Body of pancreas (tissue), 4 donors: ENCODE data around the gene LYG1. TPM values are rescaled to one million over a fixed set of nuclear protein-coding genes. Genes with fewer than 3 reads are reported as not detected.
A peak's percentile ranks its signal among the peaks of the same experiment; 100 is the strongest.
"Not testable (repeated sequence)": the region's sequence is repeated elsewhere in the genome, so short reads cannot be mapped to it uniquely, and the experiment has no call there.

ENCODE experiments used
- ATAC-seq: fragments of 150-250 bp; one replicate; pipeline ENCODE4 v1.9.1; 2016
- DNase-seq, 4 donors: peaks; one replicate each; pipeline ENCODE4 v3.0.0-alpha.2; 2019
- H3K27ac ChIP-seq, 4 donors: fragments of 200-600 bp; sonication (generic); 1 replicate in 3 of 4; 2 replicates in 1 of 4; pipeline versions ENCODE4 v1.5.1 to v1.6.1; 2016 to 2019; ENCODE audit warnings: mild to moderate bottlenecking in 1 of 4, mixed read lengths in 1 of 4, moderate library complexity in 1 of 4
- H3K27me3 ChIP-seq, 2 donors: fragments of 200-600 bp; sonication (generic); one replicate each; pipeline ENCODE4 v1.6.0; 2016; ENCODE audit warnings: mild to moderate bottlenecking in 1 of 2
- H3K36me3 ChIP-seq, 2 donors: fragments of 200-600 bp; sonication (generic); replicated peaks in 1 of 2; 2 replicates each; pipeline ENCODE4 v1.5.1; 2016; ENCODE audit warnings: low read depth in 2 of 2; ENCODE audit not compliant: insufficient read depth in 1 of 2
- H3K4me1 ChIP-seq: fragments of 200-600 bp; sonication (generic); one replicate; pipeline ENCODE4 v1.6.0; 2016
- H3K4me3 ChIP-seq, 2 donors: fragments of 200-600 bp; sonication (generic); 1 replicate in 1 of 2; 2 replicates in 1 of 2; pipeline ENCODE4 v1.5.1; 2016 to 2019
- H3K9me3 ChIP-seq, 3 donors: fragments of 200-600 bp; sonication (generic); 1 replicate in 2 of 3; 2 replicates in 1 of 3; pipeline ENCODE4 v1.5.1; 2016
- CTCF ChIP-seq, 7 experiments: fragments of 450-650 bp in 4 of 7; fragments of 200-600 bp in 3 of 7; sonication (generic) in 3 of 7; IDR thresholded peaks; one replicate each; pipeline ENCODE4 v1.5.1; 2016 to 2019; ENCODE audit warnings: antibody characterized with exemption in 7 of 7
- POLR2A ChIP-seq, 3 donors: fragments of 450-650 bp; IDR thresholded peaks; one replicate each; pipeline ENCODE4 v1.6.1; 2016; ENCODE audit warnings: antibody characterized with exemption in 3 of 3, mild to moderate bottlenecking in 2 of 3
- whole genome bisulfite sequencing, 2 donors: methylation state at CpG; one replicate each; pipeline ENCODE4 v1.1.5; 2017; 5-methylcytosine and 5-hydroxymethylcytosine counted together
- intact Hi-C: fragments of 100-400 bp; cut with DNase I; formaldehyde crosslinking; loops from one replicate; pipeline ENCODE4 v1.15.1; 2023
- total RNA-seq, 2 donors: library from RNA; depleted of rRNA; stranded (reverse); fragments of >200 nt; gene quantifications; one replicate each; pipeline ENCODE4 v1.1.0, GENCODE V29; 2016

The LYG1 gene
- total RNA-seq, 2 donors from 2014 or later, result 1.6 TPM; not detected in 1

GRCh38 chr2:99297994-99298393 lies 3.0 kb downstream of the LYG1 start:
- H3K27ac ChIP-seq, result no peak overlapping the region
- ATAC-seq (no peak), DNase-seq (no peak)
- no peaks in the 10 kb centered on the region for H3K4me1 ChIP-seq
- TF ChIP-seq CTCF (IDR thresholded peaks at IDR 0.05), result no peak
- TF ChIP-seq POLR2A (IDR thresholded peaks at IDR 0.05), result no peak
- intact Hi-C loops, result no loop called here
- no peaks in the 10 kb centered on the region for H3K9me3 ChIP-seq
- WGBS, 2 donors, result 94 to 96% methylated on average over 2 of the region's 2 CpGs
- no peak overlapping the region for H3K4me3 ChIP-seq
- H3K27me3 ChIP-seq, result no peaks in the 10 kb centered on the region
- H3K36me3 ChIP-seq, result no peaks in the 10 kb centered on the region

- no peak for ATAC-seq
- no peak for DNase-seq
- WGBS, 2 donors, result 75 to 76% methylated on average over 7 of the region's 7 CpGs
- Histone ChIP-seq H3K27ac (peak overlapping the region in 1 of 4 donors; percentile 6), H3K4me3 (no peak overlapping the region), H3K4me1 (no peaks in the 10 kb centered on the region), H3K9me3 (no peaks in the 10 kb centered on the region), H3K27me3 (no peaks in the 10 kb centered on the region), H3K36me3 (no peaks in the 10 kb centered on the region)
- TF ChIP-seq POLR2A (IDR thresholded peaks at IDR 0.05), result no peak
- no peak for TF ChIP-seq CTCF (IDR thresholded peaks at IDR 0.05)
- intact Hi-C loops, result no loop called here
Observed at GRCh38 chr2:99285526-99285925, 15.5 kb downstream of the LYG1 start.

GRCh38 chr2:99279969-99280695 lies 20.9 kb downstream of the LYG1 start:
- TF ChIP-seq CTCF (IDR thresholded peaks at IDR 0.05), result no peak
- TF ChIP-seq POLR2A (IDR thresholded peaks at IDR 0.05), result no peak
- no peaks in the 10 kb centered on the region for H3K9me3 ChIP-seq
- intact Hi-C loops, result no loop called here
- H3K27ac ChIP-seq, result no peak overlapping the region
- DNase-seq (no peak), ATAC-seq (no peak)
- H3K27me3 ChIP-seq, result no peaks in the 10 kb centered on the region
- H3K4me3 ChIP-seq, result no peak overlapping the region
- H3K36me3 ChIP-seq, result no peaks in the 10 kb centered on the region
- H3K4me1 ChIP-seq, result no peaks in the 10 kb centered on the region

- Histone ChIP-seq H3K4me3 (no peak overlapping the region), H3K4me1 (no peaks in the 10 kb centered on the region), H3K27me3 (no peaks in the 10 kb centered on the region), H3K9me3 (no peaks in the 10 kb centered on the region), H3K27ac (no peak overlapping the region), H3K36me3 (no peaks in the 10 kb centered on the region)
- ATAC-seq (no peak), DNase-seq (no peak)
- 88 to 100% methylated on average over 2 of the region's 2 CpGs for WGBS, 2 donors
- TF ChIP-seq CTCF (IDR thresholded peaks at IDR 0.05), result no peak
- no peak for TF ChIP-seq POLR2A (IDR thresholded peaks at IDR 0.05)
- intact Hi-C loops, result no loop called here
Observed at GRCh38 chr2:99278793-99279291, 22.2 kb downstream of the LYG1 start.

GRCh38 chr2:99278195-99278765 lies 22.7 kb downstream of the LYG1 start:
- DNase-seq, H3K4me1 ChIP-seq, intact Hi-C loops, H3K27me3 ChIP-seq, ATAC-seq, H3K36me3 ChIP-seq, H3K4me3 ChIP-seq, H3K27ac ChIP-seq, H3K9me3 ChIP-seq: not testable (repeated sequence)
- WGBS, 2 donors, result 87 to 91% methylated on average over 5 of the region's 5 CpGs
